T-helper 2 cell treated with Interferon-gamma antibody and Interleukin-4, amounts not matched to agents 5 μg/mL and 100 μg/mL, for 36 hours (primary cell): ENCODE measurements around the gene PPFIA2.
"Not testable (repeated sequence)": the region's sequence is repeated elsewhere in the genome, so short reads cannot be mapped to it uniquely, and the experiment has no call there.

Experiments
- DNase-seq: peaks from one replicate; pipeline ENCODE4 v3.0.0; 2021; ENCODE audit warnings: low spot score
- H3K27ac Mint-ChIP-seq: one replicate; pipeline ENCODE4 v1.8.0; 2021; ENCODE audit warnings: mild to moderate bottlenecking, mixed read lengths
- H3K27me3 Mint-ChIP-seq: one replicate; pipeline ENCODE4 v1.8.0; 2021; ENCODE audit warnings: low read depth, mixed read lengths
- H3K36me3 Mint-ChIP-seq: one replicate; pipeline ENCODE4 v1.8.0; 2021; ENCODE audit warnings: low read depth, mixed read lengths
- H3K4me1 Mint-ChIP-seq: one replicate; pipeline ENCODE4 v1.8.0; 2021; ENCODE audit warnings: low read depth, mixed read lengths
- H3K4me3 Mint-ChIP-seq: one replicate; pipeline ENCODE4 v1.8.0; 2022; ENCODE audit warnings: mild to moderate bottlenecking, moderate library complexity, mixed read lengths
- H3K9me3 Mint-ChIP-seq: one replicate; pipeline ENCODE4 v1.8.0; 2021; ENCODE audit warnings: mixed read lengths

PPFIA2 gene

DNA sequence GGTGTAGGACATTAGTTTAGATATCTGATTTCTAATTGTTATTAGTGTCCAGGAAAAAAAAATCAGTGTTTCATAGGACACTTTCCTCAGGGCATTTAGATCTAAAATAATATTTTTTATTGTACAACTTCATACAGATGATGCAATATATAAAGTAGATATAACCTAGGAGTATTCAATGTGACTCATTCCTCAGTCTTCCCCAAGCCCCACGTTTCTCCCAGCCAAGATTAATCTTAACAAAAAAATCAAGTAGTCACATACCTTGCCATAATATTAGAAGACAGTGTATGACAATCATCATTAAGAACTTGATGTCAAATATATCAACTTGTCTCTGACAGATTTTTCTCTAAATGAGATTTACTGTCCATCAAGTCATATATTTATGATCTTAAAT lies 37.1 kb downstream of the PPFIA2 start:
- H3K36me3 Mint-ChIP-seq: no peaks in the 10 kb centered on the region
- H3K27ac Mint-ChIP-seq: no peak overlapping the region
- no peaks in the 10 kb centered on the region for H3K4me1 Mint-ChIP-seq
- H3K9me3 Mint-ChIP-seq: no peaks in the 10 kb centered on the region
- H3K27me3 Mint-ChIP-seq: no peaks in the 10 kb centered on the region
- no peak overlapping the region for H3K4me3 Mint-ChIP-seq
- no peak for DNase-seq

GRCh38 chr12:81718616-81719015 lies 40.5 kb downstream of the PPFIA2 start:
- no peak for DNase-seq
- H3K27me3 Mint-ChIP-seq: no peaks in the 10 kb centered on the region
- no peaks in the 10 kb centered on the region for H3K36me3 Mint-ChIP-seq
- no peak overlapping the region for H3K4me3 Mint-ChIP-seq
- H3K4me1 Mint-ChIP-seq: no peaks in the 10 kb centered on the region
- H3K27ac Mint-ChIP-seq: no peak overlapping the region
- H3K9me3 Mint-ChIP-seq: no peaks in the 10 kb centered on the region

GRCh38 chr12:81712536-81712935 lies 46.6 kb downstream of the PPFIA2 start:
- Mint-ChIP-seq H3K4me3 (no peak overlapping the region), H3K27me3 (no peaks in the 10 kb centered on the region), H3K36me3 (no peaks in the 10 kb centered on the region), H3K27ac (no peak overlapping the region), H3K9me3 (no peaks in the 10 kb centered on the region), H3K4me1 (no peaks in the 10 kb centered on the region)
- no peak for DNase-seq

- Mint-ChIP-seq H3K4me1 (no peaks in the 10 kb centered on the region), H3K27ac (no peak overlapping the region), H3K4me3 (no peak overlapping the region), H3K36me3 (no peaks in the 10 kb centered on the region), H3K9me3 (no peaks in the 10 kb centered on the region), H3K27me3 (no peaks in the 10 kb centered on the region)
- DNase-seq: no peak
These were observed 53.6 kb downstream of the PPFIA2 start for GRCh38 chr12:81705586-81705985.

- no peak overlapping the region for H3K4me3 Mint-ChIP-seq
- H3K9me3 Mint-ChIP-seq: no peaks in the 10 kb centered on the region
- no peaks in the 10 kb centered on the region for H3K36me3 Mint-ChIP-seq
- H3K27me3 Mint-ChIP-seq: no peaks in the 10 kb centered on the region
- H3K27ac Mint-ChIP-seq: no peak overlapping the region
- H3K4me1 Mint-ChIP-seq: no peaks in the 10 kb centered on the region
- no peak for DNase-seq
These were observed 59.6 kb downstream of the PPFIA2 start for GRCh38 chr12:81699551-81699950.

DNA sequence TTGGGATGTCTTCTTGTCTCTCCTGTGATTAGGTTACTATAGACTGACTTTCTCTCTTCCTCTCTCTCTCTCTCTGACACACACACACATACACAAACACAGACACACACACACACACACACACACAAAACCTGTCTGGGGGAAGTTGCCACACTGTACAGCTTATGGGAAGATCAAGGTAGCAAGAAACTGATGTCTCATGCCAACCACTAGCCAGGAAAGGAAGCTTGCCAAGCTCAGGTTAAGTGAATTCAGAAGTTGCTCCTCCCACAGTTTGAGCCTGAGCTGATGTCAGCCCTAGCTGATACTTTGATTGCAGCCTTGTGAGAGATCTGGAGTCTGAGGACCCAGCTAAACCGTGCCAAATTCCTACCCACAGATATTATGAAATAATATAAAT lies 67.1 kb downstream of the PPFIA2 start:
- no peak for DNase-seq
- Mint-ChIP-seq H3K9me3 (no peaks in the 10 kb centered on the region), H3K27ac (no peak overlapping the region), H3K4me1 (no peaks in the 10 kb centered on the region), H3K4me3 (no peak overlapping the region), H3K36me3 (no peaks in the 10 kb centered on the region), H3K27me3 (no peaks in the 10 kb centered on the region)

- H3K27ac Mint-ChIP-seq: no peak overlapping the region
- DNase-seq: no peak
- no peak overlapping the region for H3K4me3 Mint-ChIP-seq
- no peaks in the 10 kb centered on the region for H3K4me1 Mint-ChIP-seq
- no peaks in the 10 kb centered on the region for H3K9me3 Mint-ChIP-seq
- no peaks in the 10 kb centered on the region for H3K27me3 Mint-ChIP-seq
- H3K36me3 Mint-ChIP-seq: no peaks in the 10 kb centered on the region
These were observed 75.3 kb downstream of the PPFIA2 start for GRCh38 chr12:81683881-81684280.

GRCh38 chr12:81679614-81680013 lies 79.5 kb downstream of the PPFIA2 start:
- no peak overlapping the region for H3K27ac Mint-ChIP-seq
- no peak overlapping the region for H3K4me3 Mint-ChIP-seq
- no peaks in the 10 kb centered on the region for H3K9me3 Mint-ChIP-seq
- no peaks in the 10 kb centered on the region for H3K36me3 Mint-ChIP-seq
- no peaks in the 10 kb centered on the region for H3K27me3 Mint-ChIP-seq
- H3K4me1 Mint-ChIP-seq: no peaks in the 10 kb centered on the region
- DNase-seq: no peak

- no peaks in the 10 kb centered on the region for H3K4me1 Mint-ChIP-seq
- no peaks in the 10 kb centered on the region for H3K36me3 Mint-ChIP-seq
- no peak for DNase-seq
- H3K4me3 Mint-ChIP-seq: no peak overlapping the region
- H3K9me3 Mint-ChIP-seq: no peaks in the 10 kb centered on the region
- H3K27me3 Mint-ChIP-seq: no peaks in the 10 kb centered on the region
- H3K27ac Mint-ChIP-seq: no peak overlapping the region
These were observed 88.4 kb downstream of the PPFIA2 start for GRCh38 chr12:81670759-81671158.

DNA sequence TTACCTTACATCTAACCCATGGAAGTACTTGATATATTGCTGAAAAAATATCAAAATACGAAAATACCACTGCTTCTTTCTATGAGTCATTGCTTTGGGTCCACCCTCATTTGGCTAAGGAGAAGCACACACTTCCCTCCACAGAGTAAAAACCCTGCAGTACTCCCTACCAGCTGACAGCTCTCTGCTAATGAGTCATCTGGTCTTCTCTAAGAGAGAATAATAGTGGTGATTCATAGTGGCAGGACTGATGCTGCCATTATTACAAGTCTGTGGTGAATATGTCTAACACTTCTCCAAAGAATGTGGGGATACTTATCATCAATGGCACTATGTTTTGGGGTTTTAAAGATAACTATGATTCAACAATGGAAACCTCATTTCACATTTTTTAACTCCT lies 90.7 kb downstream of the PPFIA2 start:
- no peak overlapping the region for H3K27ac Mint-ChIP-seq
- no peaks in the 10 kb centered on the region for H3K4me1 Mint-ChIP-seq
- no peak overlapping the region for H3K4me3 Mint-ChIP-seq
- H3K9me3 Mint-ChIP-seq: no peaks in the 10 kb centered on the region
- peak; percentile 15 for DNase-seq
- H3K27me3 Mint-ChIP-seq: no peaks in the 10 kb centered on the region
- H3K36me3 Mint-ChIP-seq: no peaks in the 10 kb centered on the region

GRCh38 chr12:81659310-81659709 lies 99.8 kb downstream of the PPFIA2 start:
- not testable (repeated sequence) for H3K36me3 Mint-ChIP-seq, H3K9me3 Mint-ChIP-seq, H3K4me3 Mint-ChIP-seq, H3K27me3 Mint-ChIP-seq, DNase-seq, H3K27ac Mint-ChIP-seq, H3K4me1 Mint-ChIP-seq

- H3K4me3 Mint-ChIP-seq: no peak overlapping the region
- no peaks in the 10 kb centered on the region for H3K4me1 Mint-ChIP-seq
- DNase-seq: no peak
- H3K27me3 Mint-ChIP-seq: no peaks in the 10 kb centered on the region
- no peaks in the 10 kb centered on the region for H3K36me3 Mint-ChIP-seq
- H3K27ac Mint-ChIP-seq: no peak overlapping the region
- H3K9me3 Mint-ChIP-seq: no peaks in the 10 kb centered on the region
These were observed 114.6 kb downstream of the PPFIA2 start for GRCh38 chr12:81644503-81644902.

GRCh38 chr12:81639196-81639595 lies 120.0 kb downstream of the PPFIA2 start:
- Mint-ChIP-seq H3K27me3 (no peaks in the 10 kb centered on the region), H3K27ac (no peak overlapping the region), H3K36me3 (no peaks in the 10 kb centered on the region), H3K4me1 (no peaks in the 10 kb centered on the region), H3K9me3 (no peaks in the 10 kb centered on the region), H3K4me3 (no peak overlapping the region)
- DNase-seq: no peak

- Mint-ChIP-seq H3K27me3 (no peaks in the 10 kb centered on the region), H3K4me1 (no peaks in the 10 kb centered on the region), H3K36me3 (no peaks in the 10 kb centered on the region), H3K4me3 (no peak overlapping the region), H3K27ac (no peak overlapping the region), H3K9me3 (no peaks in the 10 kb centered on the region)
- DNase-seq: no peak
These were observed 126.0 kb downstream of the PPFIA2 start for GRCh38 chr12:81633127-81633526.

DNA sequence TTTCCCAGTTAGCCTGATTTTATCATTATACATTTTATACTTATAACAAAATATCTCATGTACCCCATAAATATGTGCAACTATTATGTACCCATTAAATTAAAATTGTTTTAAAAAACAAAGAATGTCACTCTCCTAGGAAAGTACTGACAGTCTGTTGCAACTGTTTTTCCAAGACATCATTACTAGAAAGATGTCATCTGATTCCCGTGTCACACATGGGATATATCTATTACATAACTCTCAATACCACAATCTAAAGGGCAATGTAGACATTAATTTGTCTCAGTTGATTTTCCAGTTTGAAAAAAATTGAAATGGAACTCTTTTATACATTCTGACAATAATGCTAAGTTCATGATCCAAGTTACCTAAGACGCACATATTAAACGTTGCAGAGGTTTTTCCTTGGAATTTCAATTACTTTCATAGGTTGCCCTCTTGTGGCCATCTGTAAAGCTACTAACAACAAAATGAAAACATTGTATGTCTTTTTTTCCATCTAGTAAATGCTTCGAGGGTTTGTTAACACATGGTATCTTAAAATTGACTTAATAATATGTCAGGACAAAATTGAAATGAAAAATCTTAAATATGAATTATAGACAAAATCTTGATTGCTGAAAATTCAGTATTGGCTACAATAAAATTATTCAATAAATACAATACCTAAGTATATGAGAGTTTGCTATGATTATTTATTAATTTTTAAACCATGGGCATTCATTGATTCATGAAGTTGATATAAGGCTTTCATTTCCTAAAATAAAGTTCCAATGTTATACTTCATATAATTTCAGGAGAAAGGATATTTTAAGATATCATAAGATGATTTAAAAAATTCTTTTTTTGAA lies 131.6 kb downstream of the PPFIA2 start:
- no peaks in the 10 kb centered on the region for H3K36me3 Mint-ChIP-seq
- H3K9me3 Mint-ChIP-seq: no peaks in the 10 kb centered on the region
- H3K27me3 Mint-ChIP-seq: no peaks in the 10 kb centered on the region
- no peak overlapping the region for H3K27ac Mint-ChIP-seq
- H3K4me3 Mint-ChIP-seq: no peak overlapping the region
- no peak for DNase-seq
- H3K4me1 Mint-ChIP-seq: no peaks in the 10 kb centered on the region
